GM12878 (cell line): Measurements from ENCODE around the gene TCF7L2. TPM values are rescaled to one million over a fixed set of nuclear protein-coding genes. Genes with fewer than 3 reads are reported as not detected.

Experiments used
- ATAC-seq: fragments of 200-7000 bp; cut with Tn5 transposase; 3 replicates; pipeline ENCODE4 v1.9.1; 2020; ENCODE audit warnings: mild to moderate bottlenecking, moderate library complexity
- BruUV-seq: library from RNA; stranded (reverse); fragments of 400-500 nt; replicated peaks from 2 replicates; lab custom pipeline; 2021; lab: Mats Ljungman, UMichigan
- CTCF ChIA-PET: fragments of 300-600 bp; sonication (Branson Sonifier 250); formaldehyde crosslinking; extraction: SDS; loops from one replicate; lab custom pipeline; 2021; ENCODE audit warnings: inconsistent platforms; lab: Yijun Ruan, JAX
- POLR2A ChIA-PET: fragments of 350-600 bp; formaldehyde crosslinking; extraction: SDS; loops from one replicate; lab custom pipeline; 2021; ENCODE audit warnings: inconsistent platforms; lab: Charles Lee
- RAD21 ChIA-PET: fragments of 300-600 bp; sonication (Branson Sonifier 250); formaldehyde crosslinking; loops from one replicate; lab custom pipeline; 2023; ENCODE audit warnings: antibody characterized with exemption; ENCODE audit not compliant: unreplicated experiment; lab: Charles Lee
- SMC1A ChIA-PET: fragments of 300-600 bp; sonication (Branson Sonifier 250); formaldehyde crosslinking; loops from one replicate; lab custom pipeline; 2023; ENCODE audit not compliant: unreplicated experiment, uncharacterized antibody; lab: Charles Lee
- DNase-seq: peaks from one replicate; pipeline ENCODE4 v3.0.0-alpha.2; 2011; ENCODE audit warnings: low read depth, low spot score
- FAIRE-seq: peaks from 3 replicates; lab custom pipeline; 2011; peaks lifted over from hg19 to GRCh38; lab: Jason Lieb, UNC
- H2AFZ ChIP-seq: 2 replicates; pipeline ENCODE4 v1.6.0; 2011; ENCODE audit warnings: low read depth, low read length, control low read depth; ENCODE audit not compliant: control insufficient read depth
- H3K27ac ChIP-seq: 2 replicates; pipeline ENCODE4 v1.5.1; 2011; ENCODE audit warnings: control low read depth; ENCODE audit not compliant: control insufficient read depth, insufficient read depth
- H3K27me3 ChIP-seq, 2 experiments: replicated peaks in 1 of 2; 2 replicates each; pipeline versions ENCODE4 v1.6.0 to v1.6.1; 2011; ENCODE audit warnings: low read length in 1 of 2; ENCODE audit not compliant: control insufficient read depth in 2 of 2, insufficient read depth in 2 of 2
- H3K36me3 ChIP-seq, 2 experiments: 2 replicates each; pipeline ENCODE4 v1.5.1; 2011; ENCODE audit warnings: low read length in 1 of 2; ENCODE audit not compliant: control insufficient read depth in 2 of 2, insufficient read depth in 2 of 2
- H3K4me1 ChIP-seq: 2 replicates; pipeline ENCODE4 v1.6.1; 2011; ENCODE audit warnings: mild to moderate bottlenecking, low read length, moderate library complexity, mixed read lengths; ENCODE audit not compliant: control insufficient read depth, insufficient read depth
- H3K4me2 ChIP-seq: 2 replicates; pipeline ENCODE4 v1.6.0; 2011; ENCODE audit warnings: control low read depth; ENCODE audit not compliant: control insufficient read depth, insufficient read depth
- H3K4me3 ChIP-seq: fragments of 200-600 bp; sonication (generic); 2 replicates; pipeline ENCODE4 v1.5.1; 2016
- H3K79me2 ChIP-seq: 2 replicates; pipeline ENCODE4 v1.6.0; 2011; ENCODE audit warnings: low read length; ENCODE audit not compliant: control insufficient read depth, insufficient read depth
- H3K9ac ChIP-seq: 2 replicates; pipeline ENCODE4 v1.8.0; 2011; ENCODE audit warnings: low read length, control low read depth, mixed read lengths; ENCODE audit not compliant: control insufficient read depth, insufficient read depth
- H3K9me3 ChIP-seq: replicated peaks from 3 replicates; pipeline ENCODE4 v1.5.1; 2011; ENCODE audit warnings: mild to moderate bottlenecking, low read length; ENCODE audit not compliant: control insufficient read depth, insufficient read depth
- H4K20me1 ChIP-seq: 2 replicates; pipeline ENCODE4 v1.6.0; 2011; ENCODE audit not compliant: control insufficient read depth, insufficient read depth
- BACH1 ChIP-seq: fragments of 450-650 bp; IDR thresholded peaks from 2 replicates; pipeline ENCODE4 v1.6.1; 2017; ENCODE audit warnings: mild to moderate bottlenecking, borderline replicate concordance
- BRCA1 ChIP-seq: IDR thresholded peaks from 2 replicates; pipeline ENCODE4 v1.6.1; 2011; ENCODE audit warnings: low read depth, low read length, improper control_type of control experiment
- CBX3 ChIP-seq: fragments of 200-600 bp; sonication (generic); IDR thresholded peaks from 2 replicates; pipeline ENCODE4 v1.6.1; 2016; ENCODE audit warnings: low read depth, borderline replicate concordance
- EGR1 ChIP-seq, 2 experiments: IDR thresholded peaks; 1 replicate in 1 of 2; 2 replicates in 1 of 2; pipeline ENCODE4 v1.6.1; 2011 to 2012; ENCODE audit warnings: low read depth in 2 of 2, low read length in 2 of 2, borderline replicate concordance in 1 of 2, mild to moderate bottlenecking in 1 of 2, moderate library complexity in 1 of 2
- RB1 ChIP-seq: fragments of 450-650 bp; formaldehyde crosslinking; IDR thresholded peaks from 2 replicates; pipeline ENCODE4 v1.6.1; 2017; ENCODE audit warnings: mild to moderate bottlenecking, borderline replicate concordance
- RELA ChIP-seq: fragments of 450-650 bp; IDR thresholded peaks from 2 replicates; pipeline ENCODE4 v1.8.0; 2014; ENCODE audit warnings: borderline replicate concordance; ENCODE audit not compliant: partially characterized antibody
- SMAD1 ChIP-seq: fragments of 450-650 bp; IDR thresholded peaks from 2 replicates; pipeline ENCODE4 v1.6.1; 2018; ENCODE audit warnings: mild to moderate bottlenecking, low read depth; ENCODE audit not compliant: partially characterized antibody
- SUZ12 ChIP-seq: fragments of 200-600 bp; sonication (generic); IDR thresholded peaks from one replicate; pipeline ENCODE4 v1.6.1; 2018; ENCODE audit warnings: antibody characterized with exemption, mild to moderate bottlenecking; ENCODE audit not compliant: unreplicated experiment
- WGBS: methylation state at CpG from one replicate; pipeline ENCODE4 v1.1.6; 2016; ENCODE audit warnings: low lambda C conversion rate; ENCODE audit not compliant: insufficient replicate concordance, insufficient coverage; ENCODE audit errors: missing lambda C conversion rate; 5-methylcytosine and 5-hydroxymethylcytosine counted together
- in situ Hi-C: fragments of 300-500 bp; cut with MboI; formaldehyde crosslinking; loops from 9 replicates; pipeline ENCODE4 v1.14.3; 2018; ENCODE audit warnings: mixed read lengths
- intact Hi-C: fragments of 100-400 bp; cut with micrococcal nuclease; formaldehyde crosslinking; loops from one replicate; pipeline ENCODE4 v1.14.2; 2022; ENCODE audit not compliant: unreplicated experiment
- polyA plus RNA-seq, 11 experiments: library from polyadenylated mRNA; depleted of rRNA in 4 of 11; unstranded in 6 of 11; stranded (reverse) in 5 of 11; fragments of >200 nt; fragmentation: Nextera tagmentation in 4 of 11; fragmentation: Illumina TruSeq in 1 of 11; extraction: Ambion mirVana in 4 of 11; extraction: Trizol in 1 of 11; gene quantifications; 1 replicate in 1 of 11; 2 replicates in 10 of 11; pipeline versions ENCODE4 v1.2.1 to v1.2.3, GENCODE V29; 2011 to 2016; ENCODE audit warnings: inconsistent platforms in 2 of 11, missing spikeins in 2 of 11, low read depth in 1 of 11
- total RNA-seq, 4 experiments: library from RNA; depleted of rRNA in 3 of 4; stranded (reverse); fragments of >200 nt in 3 of 4; fragmentation: Illumina TruSeq in 1 of 4; extraction: Trizol in 1 of 4; gene quantifications; 2 replicates each; pipeline versions ENCODE4 v1.2.1 to v1.2.3, GENCODE V29; 2013 to 2021
- TF ChIP-seq, protein P1 (sequence below): fragments of 450-650 bp; formaldehyde crosslinking; IDR thresholded peaks from 2 replicates; pipeline ENCODE4 v1.5.0; 2022; ENCODE audit warnings: mild to moderate bottlenecking, missing genetic modification characterization
- TF ChIP-seq, protein P2 (sequence below): fragments of 450-650 bp; IDR thresholded peaks from 2 replicates; pipeline ENCODE4 v1.6.1; 2017; ENCODE audit warnings: mild to moderate bottlenecking, moderate library complexity
- TF ChIP-seq, protein P3 (sequence below): fragments of 450-650 bp; IDR thresholded peaks from 2 replicates; pipeline ENCODE4 v1.6.1; 2014; ENCODE audit warnings: mild to moderate bottlenecking
- TF ChIP-seq, protein P4 (sequence below): IDR thresholded peaks from 2 replicates; pipeline ENCODE4 v1.6.1; 2011; ENCODE audit warnings: low read depth, mild to moderate bottlenecking, low read length, moderate library complexity, borderline replicate concordance; ENCODE audit errors: extremely low read depth

Gene TCF7L2
- total and polyA plus RNA-seq, 10 of the 15 experiments (the other 5 are each of a cell fraction or from before 2014, with no cell fraction given): 0.02 to 1.1 (median 0.35) TPM; not detected in 4

DNA sequence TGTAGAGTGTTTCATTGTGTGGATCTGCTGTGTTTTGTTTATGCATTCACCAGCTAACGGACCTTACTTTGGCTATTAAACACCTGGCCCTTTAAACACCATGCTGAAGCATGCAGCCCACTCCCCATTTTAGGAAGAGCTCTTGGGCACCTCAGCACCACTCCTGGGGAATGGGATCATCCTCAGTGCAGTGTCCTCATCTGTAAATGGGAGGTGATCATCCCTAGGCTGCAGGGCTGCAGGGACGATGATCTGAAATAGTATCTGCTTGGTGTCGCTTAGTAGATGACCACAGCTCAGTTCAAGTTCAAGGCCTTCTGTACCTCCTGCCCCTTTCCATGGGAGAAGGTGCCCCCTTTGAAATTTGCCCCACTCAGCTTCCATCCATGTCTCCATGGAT is 229.9 kb downstream of the TCF7L2 start (continued):
- TF ChIP-seq BRCA1 (no peak), SMAD1 (no peak), EGR1 (IDR thresholded peaks at IDR 0.05; ENCODE audit: borderline replicate concordance in 1 of 2, low read depth in 2 of 2, low read length in 2 of 2) (no peak), RB1 (no peak), CBX3 (no peak)
- TF ChIP-seq, protein P1, sequence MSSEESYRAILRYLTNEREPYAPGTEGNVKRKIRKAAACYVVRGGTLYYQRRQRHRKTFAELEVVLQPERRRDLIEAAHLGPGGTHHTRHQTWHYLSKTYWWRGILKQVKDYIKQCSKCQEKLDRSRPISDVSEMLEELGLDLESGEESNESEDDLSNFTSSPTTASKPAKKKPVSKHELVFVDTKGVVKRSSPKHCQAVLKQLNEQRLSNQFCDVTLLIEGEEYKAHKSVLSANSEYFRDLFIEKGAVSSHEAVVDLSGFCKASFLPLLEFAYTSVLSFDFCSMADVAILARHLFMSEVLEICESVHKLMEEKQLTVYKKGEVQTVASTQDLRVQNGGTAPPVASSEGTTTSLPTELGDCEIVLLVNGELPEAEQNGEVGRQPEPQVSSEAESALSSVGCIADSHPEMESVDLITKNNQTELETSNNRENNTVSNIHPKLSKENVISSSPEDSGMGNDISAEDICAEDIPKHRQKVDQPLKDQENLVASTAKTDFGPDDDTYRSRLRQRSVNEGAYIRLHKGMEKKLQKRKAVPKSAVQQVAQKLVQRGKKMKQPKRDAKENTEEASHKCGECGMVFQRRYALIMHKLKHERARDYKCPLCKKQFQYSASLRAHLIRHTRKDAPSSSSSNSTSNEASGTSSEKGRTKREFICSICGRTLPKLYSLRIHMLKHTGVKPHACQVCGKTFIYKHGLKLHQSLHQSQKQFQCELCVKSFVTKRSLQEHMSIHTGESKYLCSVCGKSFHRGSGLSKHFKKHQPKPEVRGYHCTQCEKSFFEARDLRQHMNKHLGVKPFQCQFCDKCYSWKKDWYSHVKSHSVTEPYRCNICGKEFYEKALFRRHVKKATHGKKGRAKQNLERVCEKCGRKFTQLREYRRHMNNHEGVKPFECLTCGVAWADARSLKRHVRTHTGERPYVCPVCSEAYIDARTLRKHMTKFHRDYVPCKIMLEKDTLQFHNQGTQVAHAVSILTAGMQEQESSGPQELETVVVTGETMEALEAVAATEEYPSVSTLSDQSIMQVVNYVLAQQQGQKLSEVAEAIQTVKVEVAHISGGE (CRISPR knock-in tag): no peak

DNA sequence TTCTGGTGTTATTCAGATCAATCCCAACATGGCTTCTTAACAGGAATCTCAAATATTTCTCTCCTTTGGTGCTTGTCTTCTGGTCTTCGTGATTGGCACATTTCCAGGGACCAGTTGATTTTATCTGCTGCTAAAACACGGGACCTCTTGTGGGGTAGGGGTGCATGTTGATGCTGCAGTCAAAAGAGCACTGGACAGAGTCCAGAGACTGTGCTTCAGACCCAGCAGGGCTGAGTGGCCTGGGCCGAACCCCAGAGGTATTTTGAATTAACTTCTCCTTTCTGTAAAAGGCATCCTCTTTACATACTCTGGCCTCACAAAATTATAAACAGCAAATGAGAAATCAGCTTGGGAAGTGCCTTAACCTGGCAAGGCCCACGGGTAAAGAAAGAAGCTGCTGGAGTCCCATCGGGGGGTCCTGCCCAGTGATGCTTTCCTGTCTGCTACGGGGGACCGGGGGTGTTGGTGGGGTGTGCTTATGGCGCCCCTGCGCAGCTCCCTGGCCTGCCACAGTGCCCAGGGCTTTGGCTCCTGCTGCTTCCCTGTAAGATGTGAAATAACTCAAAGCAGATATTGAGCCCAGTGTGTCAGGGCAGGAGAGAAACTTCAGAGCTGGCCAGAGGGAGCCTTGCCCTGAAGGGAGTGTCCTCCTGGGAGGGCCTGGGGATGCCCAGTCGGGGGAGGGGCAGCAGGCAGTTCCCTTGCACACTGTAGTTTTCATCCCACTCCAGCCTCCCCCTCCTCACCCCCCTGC is 230.5 kb downstream of the TCF7L2 start:
- RAD21 ChIA-PET: no interaction called here
- POLR2A ChIA-PET: no interaction called here
- ATAC-seq: no peak
- TF ChIP-seq, protein P2, sequence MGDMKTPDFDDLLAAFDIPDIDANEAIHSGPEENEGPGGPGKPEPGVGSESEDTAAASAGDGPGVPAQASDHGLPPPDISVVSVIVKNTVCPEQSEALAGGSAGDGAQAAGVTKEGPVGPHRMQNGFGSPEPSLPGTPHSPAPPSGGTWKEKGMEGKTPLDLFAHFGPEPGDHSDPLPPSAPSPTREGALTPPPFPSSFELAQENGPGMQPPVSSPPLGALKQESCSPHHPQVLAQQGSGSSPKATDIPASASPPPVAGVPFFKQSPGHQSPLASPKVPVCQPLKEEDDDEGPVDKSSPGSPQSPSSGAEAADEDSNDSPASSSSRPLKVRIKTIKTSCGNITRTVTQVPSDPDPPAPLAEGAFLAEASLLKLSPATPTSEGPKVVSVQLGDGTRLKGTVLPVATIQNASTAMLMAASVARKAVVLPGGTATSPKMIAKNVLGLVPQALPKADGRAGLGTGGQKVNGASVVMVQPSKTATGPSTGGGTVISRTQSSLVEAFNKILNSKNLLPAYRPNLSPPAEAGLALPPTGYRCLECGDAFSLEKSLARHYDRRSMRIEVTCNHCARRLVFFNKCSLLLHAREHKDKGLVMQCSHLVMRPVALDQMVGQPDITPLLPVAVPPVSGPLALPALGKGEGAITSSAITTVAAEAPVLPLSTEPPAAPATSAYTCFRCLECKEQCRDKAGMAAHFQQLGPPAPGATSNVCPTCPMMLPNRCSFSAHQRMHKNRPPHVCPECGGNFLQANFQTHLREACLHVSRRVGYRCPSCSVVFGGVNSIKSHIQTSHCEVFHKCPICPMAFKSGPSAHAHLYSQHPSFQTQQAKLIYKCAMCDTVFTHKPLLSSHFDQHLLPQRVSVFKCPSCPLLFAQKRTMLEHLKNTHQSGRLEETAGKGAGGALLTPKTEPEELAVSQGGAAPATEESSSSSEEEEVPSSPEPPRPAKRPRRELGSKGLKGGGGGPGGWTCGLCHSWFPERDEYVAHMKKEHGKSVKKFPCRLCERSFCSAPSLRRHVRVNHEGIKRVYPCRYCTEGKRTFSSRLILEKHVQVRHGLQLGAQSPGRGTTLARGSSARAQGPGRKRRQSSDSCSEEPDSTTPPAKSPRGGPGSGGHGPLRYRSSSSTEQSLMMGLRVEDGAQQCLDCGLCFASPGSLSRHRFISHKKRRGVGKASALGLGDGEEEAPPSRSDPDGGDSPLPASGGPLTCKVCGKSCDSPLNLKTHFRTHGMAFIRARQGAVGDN: no peak
- TF ChIP-seq, protein P3, sequence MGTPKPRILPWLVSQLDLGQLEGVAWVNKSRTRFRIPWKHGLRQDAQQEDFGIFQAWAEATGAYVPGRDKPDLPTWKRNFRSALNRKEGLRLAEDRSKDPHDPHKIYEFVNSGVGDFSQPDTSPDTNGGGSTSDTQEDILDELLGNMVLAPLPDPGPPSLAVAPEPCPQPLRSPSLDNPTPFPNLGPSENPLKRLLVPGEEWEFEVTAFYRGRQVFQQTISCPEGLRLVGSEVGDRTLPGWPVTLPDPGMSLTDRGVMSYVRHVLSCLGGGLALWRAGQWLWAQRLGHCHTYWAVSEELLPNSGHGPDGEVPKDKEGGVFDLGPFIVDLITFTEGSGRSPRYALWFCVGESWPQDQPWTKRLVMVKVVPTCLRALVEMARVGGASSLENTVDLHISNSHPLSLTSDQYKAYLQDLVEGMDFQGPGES: no peak
- TF ChIP-seq, protein P4, sequence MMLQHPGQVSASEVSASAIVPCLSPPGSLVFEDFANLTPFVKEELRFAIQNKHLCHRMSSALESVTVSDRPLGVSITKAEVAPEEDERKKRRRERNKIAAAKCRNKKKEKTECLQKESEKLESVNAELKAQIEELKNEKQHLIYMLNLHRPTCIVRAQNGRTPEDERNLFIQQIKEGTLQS: no peak
- TF ChIP-seq BACH1 (no peak), SUZ12 (no peak), RELA (no peak)

More for the DNA sequence above, 230.5 kb downstream of the TCF7L2 start:
- no TSS peak for BruUV-seq
- Histone ChIP-seq H2AFZ (no peak overlapping the region), H3K9me3 (no peaks in the 10 kb centered on the region), H3K36me3 (no peaks in the 10 kb centered on the region), H3K9ac (no peak overlapping the region), H3K27ac (no peak overlapping the region), H3K79me2 (no peaks in the 10 kb centered on the region), H3K4me1 (no peaks in the 10 kb centered on the region), H4K20me1 (no peaks in the 10 kb centered on the region; the same call in 1 of the 2 replicates), H3K4me3 (no peak overlapping the region), H3K4me2 (no peak overlapping the region), H3K27me3 (peaks cover 0 to 2% of the 10 kb centered on the region in 2 experiments; a peak in 2 of 4 replicates)
- CTCF ChIA-PET: no interaction called here
- in situ Hi-C loops: no loop called here
- FAIRE-seq (no peak), DNase-seq (no peak)
- intact Hi-C loops: no loop called here
- 17% methylated on average over 10 of the region's 10 CpGs for WGBS
- SMC1A ChIA-PET: no interaction called here
